ENCODE results near the gene STEAP3.
A peak's percentile ranks its signal among the peaks of the same experiment; 100 is the strongest.

STEAP3 gene

DNA sequence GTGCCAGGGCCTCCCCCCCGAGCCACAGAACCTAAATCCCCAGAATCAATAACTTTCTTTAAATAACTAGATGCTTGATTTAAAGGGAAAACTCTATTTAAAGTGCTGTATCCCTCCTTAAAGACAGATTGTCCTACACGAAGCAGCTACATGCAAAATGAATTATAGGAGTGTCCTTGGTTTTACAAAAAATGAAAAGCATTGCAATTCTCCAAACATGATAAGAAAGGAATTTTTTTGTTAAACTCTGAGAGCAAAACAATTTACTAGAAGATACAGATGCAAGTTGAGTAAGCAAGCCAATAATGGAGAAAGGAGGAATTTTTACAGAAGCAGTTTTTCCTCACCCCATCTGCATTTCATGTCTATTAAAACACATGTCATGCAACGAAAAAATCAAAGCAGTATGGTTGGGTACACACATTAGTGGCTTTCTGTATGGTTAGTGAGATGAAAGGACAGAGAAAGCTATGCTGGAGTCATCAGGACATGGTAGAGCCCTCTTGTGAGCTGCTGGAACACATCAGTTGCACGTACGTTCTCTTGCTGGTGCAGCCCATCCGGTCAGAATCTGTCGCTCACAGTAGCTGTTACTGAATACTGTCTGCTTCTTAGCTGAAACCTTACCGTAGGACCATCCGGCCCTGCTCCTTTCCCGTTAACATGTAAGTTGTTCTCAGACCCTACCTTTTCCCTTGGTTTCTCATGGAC, 25.9 kb upstream of the STEAP3 start:
- H3K4me3 ChIP-seq (ENCODE audit: low read depth, low read length): no peak overlapping the region

DNA sequence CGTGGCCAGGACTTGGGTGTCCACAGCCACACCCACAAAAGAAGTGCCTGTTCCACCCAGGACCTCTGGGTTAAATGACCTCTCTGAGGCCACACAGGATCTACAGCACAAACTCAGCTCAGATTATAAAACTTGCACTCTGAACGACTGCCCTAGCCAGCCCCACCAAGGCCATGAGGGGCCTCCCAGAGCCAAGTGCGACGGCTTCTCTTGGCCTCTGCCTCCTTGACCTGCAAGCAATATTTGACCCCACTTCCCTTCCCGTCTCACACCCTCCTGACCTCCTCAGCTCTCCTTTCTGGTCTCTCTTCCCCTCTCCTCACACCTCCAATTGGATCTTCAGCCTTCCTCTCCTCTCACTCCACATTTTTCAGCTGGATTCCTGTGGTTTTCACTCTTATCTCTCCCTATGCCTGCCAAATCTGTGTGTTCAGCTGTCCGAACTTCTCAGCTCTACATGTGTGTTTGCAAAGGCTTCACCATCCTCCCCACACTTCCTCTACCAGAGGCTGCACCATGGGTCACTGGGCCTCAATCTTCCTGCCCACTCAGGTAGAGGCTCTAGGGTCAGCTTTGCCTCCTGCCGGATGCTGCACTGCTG, 25.3 kb upstream of the STEAP3 start:
- H3K4me3 ChIP-seq (ENCODE audit: low read depth, low read length): no peak overlapping the region

DNA sequence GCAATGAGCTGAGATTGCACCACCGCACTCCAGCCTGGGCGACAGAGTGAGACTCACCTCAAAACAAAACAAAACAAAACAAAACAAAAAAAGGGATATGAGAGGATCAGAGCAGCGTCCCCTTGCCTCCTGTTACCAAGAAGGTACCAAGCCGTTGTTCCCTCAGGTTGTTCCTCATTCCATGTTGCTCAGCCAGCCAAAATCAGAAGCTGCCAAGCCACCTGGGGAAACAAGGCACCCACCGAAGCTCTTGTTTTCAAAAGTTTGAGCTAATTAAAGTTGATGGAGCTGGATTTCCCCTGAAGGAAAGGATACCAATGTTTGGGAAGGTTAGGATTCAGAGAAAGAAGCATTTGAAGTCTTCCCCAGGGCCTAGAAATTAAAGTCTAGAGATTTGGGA, 21.8 kb upstream of the STEAP3 start:
- H3K4me3 ChIP-seq (ENCODE audit: low read depth, low read length): no peak overlapping the region

- H3K4me3 ChIP-seq (ENCODE audit: low read depth, low read length): no peak overlapping the region
Observed at GRCh38 chr2:119202610-119203310, 20.9 kb upstream of the STEAP3 start.

DNA sequence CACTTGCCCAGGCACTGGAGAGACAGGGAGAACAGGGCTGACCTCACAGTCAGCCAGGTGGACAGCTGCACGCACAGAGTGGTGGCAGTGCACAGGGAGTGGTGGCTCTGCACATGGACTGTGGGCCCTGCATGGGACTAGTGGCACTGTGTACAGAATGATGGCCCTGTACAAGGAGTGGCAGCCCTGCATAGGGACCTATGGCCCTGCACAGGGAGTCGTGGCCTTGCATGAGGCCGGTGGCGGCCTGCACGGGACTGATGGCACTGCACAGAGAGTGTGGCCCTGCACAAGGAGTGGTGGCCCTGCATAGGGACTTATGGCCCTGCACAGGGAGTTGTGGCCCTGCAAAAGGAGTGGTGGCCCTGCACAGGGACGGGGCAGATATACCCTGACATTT, 19.1 kb upstream of the STEAP3 start:
- H3K4me3 ChIP-seq (ENCODE audit: low read depth, low read length): no peak overlapping the region

GRCh38 chr2:119205001-119205706, 18.5 kb upstream of the STEAP3 start:
- no peak overlapping the region for H3K4me3 ChIP-seq (ENCODE audit: low read depth, low read length)

GRCh38 chr2:119206201-119206600, 17.4 kb upstream of the STEAP3 start:
- no peak overlapping the region for H3K4me3 ChIP-seq (ENCODE audit: low read depth, low read length)

DNA sequence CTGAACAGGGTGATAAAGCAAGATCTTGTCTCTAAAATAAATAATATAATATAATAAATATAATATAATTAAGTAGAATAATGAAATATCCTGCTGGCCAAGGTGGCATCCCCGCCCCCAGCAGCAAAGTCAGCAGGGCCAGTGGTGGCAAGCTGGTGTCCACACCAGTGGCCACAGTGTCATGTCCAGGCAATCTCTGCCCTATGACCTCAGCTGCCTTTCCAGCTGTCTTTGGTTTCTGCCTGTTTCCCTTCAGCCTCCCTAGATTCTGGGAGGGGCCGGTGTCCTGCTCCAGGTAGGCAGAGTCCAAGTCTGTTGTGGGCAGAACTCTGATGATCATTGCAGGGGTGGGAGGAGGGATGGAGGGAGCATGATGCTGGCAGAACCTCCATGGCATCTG, 16.2 kb upstream of the STEAP3 start:
- no peak overlapping the region for H3K4me3 ChIP-seq (ENCODE audit: low read depth, low read length)

GRCh38 chr2:119208791-119209203, 14.8 kb upstream of the STEAP3 start:
- H3K4me3 ChIP-seq (ENCODE audit: low read depth, low read length): no peak overlapping the region

DNA sequence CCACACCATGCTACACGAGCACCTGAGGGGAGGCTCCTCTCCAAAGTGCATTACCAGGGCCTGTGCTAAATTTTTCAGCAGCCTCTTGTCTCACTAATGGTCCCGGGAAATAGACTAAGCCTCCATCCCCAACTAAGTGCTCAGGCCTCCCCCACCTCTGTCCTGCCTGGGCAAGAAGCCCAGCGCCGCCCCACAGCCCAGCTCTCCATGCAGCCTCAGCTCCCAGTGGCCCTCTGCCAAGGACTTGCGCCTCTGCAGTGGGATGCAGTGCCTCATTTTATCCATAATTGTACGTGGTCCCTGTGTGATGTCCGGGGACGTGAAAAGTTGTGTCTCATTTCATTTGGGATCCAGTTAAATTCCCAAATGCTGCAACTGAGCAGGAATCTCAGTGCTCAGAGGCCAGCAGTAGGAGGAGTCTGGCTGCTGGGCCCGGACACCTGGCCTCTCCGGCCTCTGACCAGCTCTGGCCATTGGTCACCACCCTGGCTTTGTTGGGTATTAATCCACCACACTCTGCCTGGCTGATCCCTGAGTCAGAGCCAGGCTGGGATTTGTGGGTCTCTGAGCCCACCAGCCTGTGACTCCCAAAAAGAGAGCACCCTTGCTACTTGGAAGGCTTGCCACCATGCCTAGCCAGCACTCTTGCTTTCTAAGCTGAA, 11.4 kb upstream of the STEAP3 start:
- H3K4me3 ChIP-seq (ENCODE audit: low read depth, low read length): no peak overlapping the region

DNA sequence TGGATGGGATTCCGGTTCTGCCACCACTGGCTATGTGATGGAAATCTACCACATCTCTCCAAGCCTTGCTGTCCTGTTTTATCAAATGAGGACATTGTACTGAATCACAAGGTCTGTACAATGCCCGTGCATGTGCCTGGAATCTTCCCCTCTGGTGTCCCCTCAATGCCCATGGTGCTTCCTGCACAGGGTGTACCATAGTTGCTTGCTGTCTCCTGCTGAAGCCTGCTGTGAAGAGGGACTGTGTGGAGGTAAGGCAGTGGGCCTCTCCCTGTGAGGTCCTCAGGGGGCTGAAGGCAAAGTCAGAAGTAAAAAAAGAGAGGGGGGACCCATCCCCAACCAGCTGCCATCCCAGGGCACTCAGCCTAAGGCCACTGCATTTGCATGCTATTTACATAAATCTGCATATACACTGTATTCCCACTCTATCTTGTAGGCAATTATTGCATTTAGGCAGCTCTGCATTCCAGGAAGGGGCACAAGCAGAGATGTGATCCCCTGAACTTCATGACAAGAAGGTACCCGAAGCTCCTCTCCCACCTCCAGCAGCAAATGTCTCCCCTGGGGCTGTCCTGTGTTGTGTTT, 9.1 kb upstream of the STEAP3 start:
- H3K4me3 ChIP-seq (ENCODE audit: low read depth, low read length): no peak overlapping the region

- no peak overlapping the region for H3K4me3 ChIP-seq (ENCODE audit: low read depth, low read length)
Observed at GRCh38 chr2:119216994-119217393, 6.6 kb upstream of the STEAP3 start.

- no peak overlapping the region for H3K4me3 ChIP-seq (ENCODE audit: low read depth, low read length)
Observed at GRCh38 chr2:119218478-119219064, 5.1 kb upstream of the STEAP3 start.

DNA sequence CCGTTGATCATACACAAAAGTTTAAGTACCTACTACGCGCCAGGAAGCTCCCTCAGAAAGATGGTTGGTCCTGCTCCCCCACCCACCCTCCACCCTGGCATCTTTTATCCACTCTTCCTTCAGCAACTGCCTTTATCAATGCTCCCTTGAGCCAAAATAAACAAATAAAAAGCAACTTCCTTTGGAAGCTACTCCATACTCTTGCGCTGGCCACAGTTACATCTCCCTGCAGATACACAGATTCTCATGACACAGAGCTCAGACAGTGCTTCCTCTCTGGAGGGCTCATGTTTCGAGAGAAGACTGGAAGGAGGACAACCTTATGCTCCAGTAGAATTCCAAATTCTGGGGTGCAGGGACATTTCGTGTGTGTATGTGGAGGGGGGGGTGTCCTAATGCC, 3.8 kb upstream of the STEAP3 start:
- H3K4me3 ChIP-seq (ENCODE audit: low read depth, low read length): no peak overlapping the region

DNA sequence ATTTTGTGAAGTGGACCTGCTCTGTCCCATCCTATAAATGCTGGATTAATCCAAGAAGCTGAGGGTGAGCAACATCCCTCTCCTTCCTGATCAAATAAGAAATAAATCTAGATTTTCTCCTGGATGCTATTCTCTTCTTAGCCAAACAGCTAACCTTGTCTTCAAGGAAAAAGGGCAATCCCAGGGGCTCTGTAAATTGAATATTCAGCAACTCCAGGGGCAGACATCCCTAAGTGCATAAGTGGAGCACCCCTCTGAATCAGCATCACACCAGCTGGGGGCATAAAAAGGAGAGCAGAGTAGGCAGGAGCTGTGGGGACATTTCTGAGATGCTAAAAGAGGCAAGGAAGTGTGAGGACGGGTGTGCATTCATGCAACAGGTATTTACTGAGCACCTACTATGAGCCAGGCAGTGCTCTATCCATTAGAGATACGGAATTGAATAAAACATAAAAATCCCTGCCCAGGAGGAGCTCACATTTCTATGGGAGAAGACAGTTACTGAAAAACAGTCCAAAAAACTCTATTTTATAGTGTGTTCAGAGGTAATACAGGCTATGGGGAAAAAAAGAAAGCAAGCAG, 2.8 kb upstream of the STEAP3 start:
- no peak overlapping the region for H3K4me3 ChIP-seq (ENCODE audit: low read depth, low read length)

- H3K4me3 ChIP-seq (ENCODE audit: low read depth, low read length): no peak overlapping the region
Observed at GRCh38 chr2:119221609-119222008, 2.0 kb upstream of the STEAP3 start.

GRCh38 chr2:119222213-119222612, 1.4 kb upstream of the STEAP3 start:
- no peak overlapping the region for H3K4me3 ChIP-seq (ENCODE audit: low read depth, low read length)

DNA sequence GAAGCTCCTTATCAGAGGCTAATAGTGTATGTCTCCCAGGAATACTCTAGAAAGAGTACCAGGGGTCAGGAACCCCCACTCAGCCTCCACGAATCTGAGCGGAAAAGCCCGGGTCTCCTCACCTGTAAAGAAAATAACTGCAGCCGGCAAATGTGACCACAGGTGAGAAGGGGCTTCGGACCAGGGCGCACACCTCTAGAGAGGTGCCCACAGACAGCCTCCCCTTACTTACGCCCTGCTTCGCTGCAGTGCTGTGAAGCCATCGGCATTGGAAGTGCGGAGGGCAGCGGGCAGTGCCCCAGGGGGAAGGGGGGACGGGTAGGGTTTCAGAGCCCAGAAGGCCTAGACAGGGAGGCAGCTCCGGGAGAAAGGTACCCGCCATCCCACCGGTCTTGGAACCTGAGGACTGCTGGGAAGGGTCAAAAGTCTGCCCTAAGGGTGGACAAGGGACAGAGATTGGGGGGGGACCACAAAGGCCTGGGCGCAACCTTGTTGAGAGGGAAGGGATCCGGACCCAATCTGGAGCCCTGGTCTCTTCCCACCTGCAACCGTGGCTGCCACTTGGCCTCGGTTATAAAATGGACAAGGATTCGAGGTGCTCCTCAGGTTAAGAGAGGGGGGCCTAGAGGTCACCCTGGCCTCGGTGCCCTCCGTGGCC, 642 bp upstream of the STEAP3 start:
- H3K4me3 ChIP-seq (ENCODE audit: low read depth, low read length): peak overlapping the region; percentile 27

DNA sequence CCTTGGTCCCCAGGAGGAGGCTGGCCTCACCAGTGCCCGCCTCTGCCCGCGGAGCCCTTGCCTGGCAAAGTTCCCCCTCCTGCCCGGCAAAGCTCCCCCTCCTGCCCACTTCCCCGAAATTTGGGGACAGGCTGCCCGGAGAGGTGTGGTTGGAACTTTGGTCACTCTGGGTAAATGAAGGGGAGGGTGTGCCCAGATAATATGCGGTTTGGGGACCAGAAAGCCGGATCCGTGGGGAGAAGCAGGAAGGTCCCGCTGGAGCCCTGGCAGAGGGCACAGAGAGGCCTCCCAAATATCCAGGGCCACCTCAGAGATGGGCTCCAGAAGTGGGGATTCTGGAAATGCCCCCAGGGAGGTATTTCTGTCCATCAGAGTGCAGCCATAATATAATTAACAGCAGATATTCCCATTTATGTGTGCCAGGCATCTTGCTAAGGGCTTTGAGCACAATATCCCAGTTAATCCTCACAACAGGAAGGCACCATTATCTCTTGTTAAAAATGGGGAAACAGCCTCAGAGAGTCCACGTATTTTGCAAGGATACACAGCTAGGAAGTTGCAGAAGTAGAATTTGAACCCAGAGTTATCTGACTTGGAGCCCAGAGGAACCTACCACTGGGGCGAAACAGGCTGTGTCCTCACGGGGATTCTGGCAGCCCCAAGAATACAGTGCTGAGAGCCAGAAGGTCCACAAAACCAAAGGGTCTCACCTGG, 914 bp downstream of the STEAP3 start:
- H3K4me3 ChIP-seq (ENCODE audit: low read depth, low read length): peak overlapping the region; percentile 49
